Measurements from ENCODE around the gene KLF11. TPM values are rescaled to one million over a fixed set of nuclear protein-coding genes. Genes with fewer than 3 reads are reported as not detected.
"Not testable (repeated sequence)": the region's sequence is repeated elsewhere in the genome, so short reads cannot be mapped to it uniquely, and the experiment has no call there.

The KLF11 gene
- total and polyA plus RNA-seq, 5 experiments from 2014 or later, result 1.3 to 10.8 (median 4.3) TPM

- Mint-ChIP-seq H3K4me3 (peak overlapping the region in 1 of 10 donors; percentile 76), H3K27ac (peak overlapping the region in 1 of 10 donors; percentile 92), H3K4me1 (peaks cover 18 to 64% (median 33%) of the 10 kb centered on the region in 4 donors)
- ATAC-seq, H3K9me3 Mint-ChIP-seq, H3K27me3 Mint-ChIP-seq, H3K36me3 Mint-ChIP-seq: not testable (repeated sequence)
- POLR2A ChIA-PET, result interaction anchor here (6.1 kb wide), 1 partner anchor 13 kb away, joined by 53 read pairs; the partner anchor contains the start of gene KLF11
- DNase-seq, result peak in 1 of 10 donors; percentile 13
Measured at GRCh38 chr2:10030798-10031197, 12.6 kb upstream of the KLF11 start.

- H3K4me1 Mint-ChIP-seq, result peaks cover 16 to 66% (median 33%) of the 10 kb centered on the region in 4 donors
- peak in 1 of 10 donors; percentile 24 for DNase-seq
- no peak for ATAC-seq
- no peaks in the 10 kb centered on the region for H3K9me3 Mint-ChIP-seq
- no peak overlapping the region for H3K4me3 Mint-ChIP-seq
- peak overlapping the region in 4 of 10 donors; percentile 14 to 65 (median 28) for H3K27ac Mint-ChIP-seq
- POLR2A ChIA-PET, result interaction anchor here (6.1 kb wide), 1 partner anchor 11 kb away, joined by 53 read pairs; the partner anchor contains the start of gene KLF11
- no peaks in the 10 kb centered on the region for H3K27me3 Mint-ChIP-seq
- no peaks in the 10 kb centered on the region for H3K36me3 Mint-ChIP-seq
Measured at GRCh38 chr2:10031886-10032745, 11.2 kb upstream of the KLF11 start.

- H3K27me3 Mint-ChIP-seq, result no peaks in the 10 kb centered on the region
- peaks cover 14 to 61% (median 31%) of the 10 kb centered on the region in 4 donors for H3K4me1 Mint-ChIP-seq
- no peak overlapping the region for H3K27ac Mint-ChIP-seq
- no peaks in the 10 kb centered on the region for H3K36me3 Mint-ChIP-seq
- H3K4me3 Mint-ChIP-seq, result no peak overlapping the region
- POLR2A ChIA-PET, result interaction anchor here (1.2 kb wide), 1 partner anchor 10 kb away, joined by 3 read pairs; no protein-coding TSS in a partner anchor
- DNase-seq, result no peak
- ATAC-seq, result no peak
- no peaks in the 10 kb centered on the region for H3K9me3 Mint-ChIP-seq
Measured at GRCh38 chr2:10032746-10033105, 10.6 kb upstream of the KLF11 start.

GRCh38 chr2:10033251-10034006 lies 9.9 kb upstream of the KLF11 start:
- no peaks in the 10 kb centered on the region for H3K36me3 Mint-ChIP-seq
- peaks cover 11 to 56% (median 27%) of the 10 kb centered on the region in 4 donors for H3K4me1 Mint-ChIP-seq
- H3K4me3 Mint-ChIP-seq, result no peak overlapping the region
- POLR2A ChIA-PET, result interaction anchor here (1.0 to 1.2 kb wide), 2 partner anchors 9 to 10 kb away, joined by 3 read pairs; partner anchors contain the start of gene KLF11
- DNase-seq, result peak in 1 of 10 donors; percentile 63
- H3K9me3 Mint-ChIP-seq, result no peaks in the 10 kb centered on the region
- H3K27ac Mint-ChIP-seq, result peak overlapping the region in 1 of 10 donors; percentile 73
- H3K27me3 Mint-ChIP-seq, result no peaks in the 10 kb centered on the region
- ATAC-seq, result no peak

GRCh38 chr2:10034333-10035052 lies 8.9 kb upstream of the KLF11 start:
- H3K27me3 Mint-ChIP-seq, result no peaks in the 10 kb centered on the region
- POLR2A ChIA-PET, result interaction anchor here (1.0 kb wide), 1 partner anchor 9 kb away, joined by 3 read pairs; the partner anchor contains the start of gene KLF11
- H3K4me3 Mint-ChIP-seq, result peak overlapping the region in 1 of 10 donors; percentile 2

GRCh38 chr2:10035053-10035422 lies 8.3 kb upstream of the KLF11 start:
- no peak overlapping the region for H3K4me3 Mint-ChIP-seq
- ATAC-seq (no peak), DNase-seq (no peak)
- POLR2A ChIA-PET, result no interaction called here
- no peaks in the 10 kb centered on the region for H3K27me3 Mint-ChIP-seq
- H3K4me1 Mint-ChIP-seq, result peaks cover 5 to 42% (median 11%) of the 10 kb centered on the region in 4 donors
- no peaks in the 10 kb centered on the region for H3K9me3 Mint-ChIP-seq
- H3K36me3 Mint-ChIP-seq, result no peaks in the 10 kb centered on the region
- peak overlapping the region in 3 of 10 donors; percentile 51 to 86 (median 62) for H3K27ac Mint-ChIP-seq

More at GRCh38 chr2:10034333-10035052, 8.9 kb upstream of the KLF11 start:
- H3K36me3 Mint-ChIP-seq, result no peaks in the 10 kb centered on the region
- no peak for ATAC-seq
- H3K4me1 Mint-ChIP-seq, result peaks cover 9 to 47% (median 16%) of the 10 kb centered on the region in 4 donors
- peak overlapping the region in 2 of 10 donors; percentile 56 to 86 for H3K27ac Mint-ChIP-seq
- DNase-seq, result no peak
- H3K9me3 Mint-ChIP-seq, result no peaks in the 10 kb centered on the region

GRCh38 chr2:10035633-10036032 lies 7.7 kb upstream of the KLF11 start:
- DNase-seq (peak in 1 of 10 donors; percentile 10), ATAC-seq (no peak)
- POLR2A ChIA-PET, result no interaction called here
- H3K36me3 Mint-ChIP-seq, result no peaks in the 10 kb centered on the region
- peak overlapping the region in 2 of 10 donors; percentile 49 to 60 for H3K27ac Mint-ChIP-seq
- H3K4me1 Mint-ChIP-seq, result peaks cover 0 to 38% (median 5%) of the 10 kb centered on the region in 4 donors
- no peaks in the 10 kb centered on the region for H3K9me3 Mint-ChIP-seq
- H3K4me3 Mint-ChIP-seq, result no peak overlapping the region
- no peaks in the 10 kb centered on the region for H3K27me3 Mint-ChIP-seq

- ATAC-seq (peak; percentile 90 to 93), DNase-seq (peak in 9 of 10 donors; percentile 14 to 68 (median 28))
- Mint-ChIP-seq H3K36me3 (no peaks in the 10 kb centered on the region), H3K27me3 (no peaks in the 10 kb centered on the region), H3K4me3 (no peak overlapping the region), H3K9me3 (no peaks in the 10 kb centered on the region), H3K4me1 (peaks cover under 1 to 36% (median 5%) of the 10 kb centered on the region in 4 donors), H3K27ac (peak overlapping the region in 3 of 10 donors; percentile 24 to 73 (median 60))
- POLR2A ChIA-PET, result interaction anchor here (0.7 kb wide), 1 partner anchor 21 kb away, joined by 6 read pairs; no protein-coding TSS in a partner anchor
Measured at GRCh38 chr2:10036095-10036884, 7.1 kb upstream of the KLF11 start.

- peaks cover 7 to 41% (median 19%) of the 10 kb centered on the region in 4 donors for H3K4me1 Mint-ChIP-seq
- H3K4me3 Mint-ChIP-seq, result no peak overlapping the region
- ATAC-seq (no peak), DNase-seq (peak in 1 of 10 donors; percentile 6)
- no peaks in the 10 kb centered on the region for H3K27me3 Mint-ChIP-seq
- H3K36me3 Mint-ChIP-seq, result no peaks in the 10 kb centered on the region
- no peaks in the 10 kb centered on the region for H3K9me3 Mint-ChIP-seq
- POLR2A ChIA-PET, result interaction anchor here (1.4 kb wide), 1 partner anchor 9 kb away, joined by 5 read pairs; no protein-coding TSS in a partner anchor
- H3K27ac Mint-ChIP-seq, result no peak overlapping the region
Measured at GRCh38 chr2:10038123-10038522, 5.2 kb upstream of the KLF11 start.

GRCh38 chr2:10038716-10039115 lies 4.6 kb upstream of the KLF11 start:
- POLR2A ChIA-PET, result interaction anchor here (1.4 kb wide), 1 partner anchor 10 kb away, joined by 5 read pairs; no protein-coding TSS in a partner anchor
- no peaks in the 10 kb centered on the region for H3K27me3 Mint-ChIP-seq
- H3K9me3 Mint-ChIP-seq, result no peaks in the 10 kb centered on the region
- H3K4me1 Mint-ChIP-seq, result peaks cover 7 to 39% (median 19%) of the 10 kb centered on the region in 4 donors
- no peak for ATAC-seq
- no peak for DNase-seq
- no peak overlapping the region for H3K27ac Mint-ChIP-seq
- H3K4me3 Mint-ChIP-seq, result no peak overlapping the region
- no peaks in the 10 kb centered on the region for H3K36me3 Mint-ChIP-seq

- peak in 1 of 10 donors; percentile 43 for DNase-seq
- Mint-ChIP-seq H3K4me1 (peaks cover 10 to 38% (median 26%) of the 10 kb centered on the region in 4 donors), H3K27ac (no peak overlapping the region), H3K36me3 (no peaks in the 10 kb centered on the region), H3K27me3 (no peaks in the 10 kb centered on the region), H3K4me3 (peak overlapping the region in 1 of 10 donors; percentile 14), H3K9me3 (no peaks in the 10 kb centered on the region)
- POLR2A ChIA-PET, result no interaction called here
- no peak for ATAC-seq
Measured at GRCh38 chr2:10039658-10040410, 3.5 kb upstream of the KLF11 start.

Measured in naive thymus-derived CD8-positive, alpha-beta T cell (primary cell).